Measurements from ENCODE around the gene PGS1.

DNA sequence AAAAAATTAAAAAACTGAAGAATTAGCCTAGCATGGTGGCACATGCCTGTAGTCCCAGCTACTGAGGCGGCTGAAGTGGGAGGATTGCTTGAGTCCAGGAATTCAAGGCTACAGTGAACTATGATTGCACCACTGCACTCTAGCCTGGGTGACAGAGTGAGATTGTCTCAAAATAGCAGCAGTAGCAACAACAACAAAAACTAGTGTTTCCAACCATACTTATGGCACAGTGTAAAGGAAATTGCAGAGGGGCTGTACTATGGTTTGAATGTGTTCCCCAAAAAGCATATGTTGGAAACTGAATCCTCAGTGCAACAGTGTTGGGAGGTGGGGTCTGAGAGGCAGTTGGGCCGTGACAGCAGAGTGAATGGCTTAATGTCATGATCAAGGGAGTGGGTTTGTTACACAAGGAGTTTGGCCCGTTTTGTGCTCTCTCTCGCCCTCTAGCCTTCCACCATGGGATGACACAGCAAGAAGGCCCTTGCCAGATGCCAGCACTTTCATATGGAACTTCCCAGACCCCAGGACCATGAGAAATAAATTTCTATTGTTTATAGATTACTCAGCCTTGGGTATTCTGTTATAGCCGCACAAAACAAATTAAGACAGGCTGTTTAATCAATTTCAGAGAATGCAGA, 70.0 kb downstream of the PGS1 start:
- peak; percentile 65 for TF ChIP-seq CTCF (conservative IDR thresholded peaks at IDR 0.05; ENCODE audit: low read length)
- TF ChIP-seq EZH2phosphoT487 (IDR thresholded peaks at IDR 0.05; ENCODE audit: borderline replicate concordance, low read depth, low read length) = no peak
